Measurements from ENCODE around the gene OTX1.
A peak's percentile ranks its signal among the peaks of the same experiment; 100 is the strongest.

The OTX1 gene

DNA sequence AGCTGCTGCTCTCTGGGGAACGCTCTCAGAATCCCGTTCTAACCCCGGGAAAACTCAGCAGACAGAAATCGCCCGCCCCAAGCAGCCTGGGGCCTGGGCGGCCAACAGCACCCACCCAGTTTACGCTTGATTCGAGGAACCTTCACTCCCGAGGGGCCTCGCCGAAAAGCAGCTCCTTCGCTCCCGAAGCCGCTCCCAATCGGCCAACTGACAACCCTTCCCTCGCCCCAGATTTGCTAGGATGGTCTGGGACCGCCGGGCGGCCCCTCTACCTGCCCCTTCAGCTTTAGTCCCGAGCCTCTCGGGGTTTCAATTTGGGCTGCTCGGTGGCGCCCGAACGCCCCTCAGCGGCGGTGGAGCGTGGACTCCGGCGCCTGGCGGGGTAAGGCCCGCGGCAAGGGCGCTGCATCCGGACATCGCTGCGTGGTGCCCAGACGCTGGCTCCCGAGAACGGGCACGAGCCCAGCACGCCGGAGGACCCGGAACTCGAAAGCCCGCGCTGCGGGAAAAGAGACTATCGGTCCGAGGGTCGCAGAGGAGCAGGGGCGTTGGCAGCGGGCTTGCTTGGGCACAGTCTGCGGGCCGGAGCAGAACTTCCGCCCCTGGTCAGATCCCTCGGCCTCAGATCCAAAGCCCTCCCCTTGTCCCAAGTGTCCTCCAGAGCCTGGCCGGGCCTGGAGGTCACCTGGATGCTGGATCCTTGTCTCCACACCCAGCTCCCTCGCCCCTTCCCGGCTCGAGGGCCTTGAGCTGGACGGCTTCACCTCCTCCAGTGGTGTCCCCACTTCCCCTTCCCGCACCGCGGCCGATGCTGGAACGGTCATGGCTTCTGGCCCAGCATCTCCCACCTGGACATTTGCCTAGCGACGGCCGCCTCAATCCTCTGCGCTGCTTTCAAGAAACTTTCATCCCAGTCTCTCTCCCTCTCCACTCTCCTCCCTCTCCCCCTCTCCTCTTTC, 3.0 kb upstream of the OTX1 start:
- DNase-seq, result no peak

DNA sequence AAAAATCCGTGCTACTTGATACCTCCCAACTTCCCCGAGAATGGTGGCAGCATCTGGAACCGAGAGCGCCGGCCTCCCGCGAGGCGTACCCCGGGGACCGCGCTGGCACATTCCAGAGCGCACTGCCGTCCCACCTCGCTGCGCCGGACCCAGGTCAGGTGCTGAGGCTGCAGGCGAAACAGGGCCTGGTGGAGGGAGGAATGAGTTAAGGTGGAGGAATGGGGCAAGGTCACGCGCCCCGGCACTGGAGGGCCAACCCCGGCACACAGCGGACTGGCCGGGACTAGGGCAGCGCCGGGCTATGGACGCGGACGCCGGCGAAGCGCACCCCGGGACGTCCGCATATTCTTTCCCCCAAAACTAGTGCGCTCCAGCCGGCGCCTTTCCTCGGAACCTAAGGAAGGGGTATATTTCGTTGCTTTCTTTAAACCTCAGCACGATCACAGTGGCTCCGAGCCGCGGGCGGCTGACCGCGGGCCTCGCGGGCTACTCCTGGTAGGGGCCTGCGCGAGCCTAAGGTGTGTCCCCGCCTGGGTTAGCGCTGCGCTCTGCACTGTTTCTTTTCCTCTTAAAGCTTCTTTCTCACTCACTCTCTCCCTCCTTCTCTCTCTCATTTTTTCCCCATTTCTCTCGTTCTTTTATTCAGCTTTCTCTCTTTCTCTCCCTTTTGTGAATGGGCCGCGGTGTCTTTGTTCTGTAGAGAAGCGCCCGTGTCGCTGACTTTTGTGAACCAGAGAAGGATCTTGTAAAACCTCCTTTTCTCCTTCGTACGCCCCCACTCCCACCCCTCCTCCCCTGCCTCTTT, 2.1 kb upstream of the OTX1 start:
- no peak for DNase-seq

DNA sequence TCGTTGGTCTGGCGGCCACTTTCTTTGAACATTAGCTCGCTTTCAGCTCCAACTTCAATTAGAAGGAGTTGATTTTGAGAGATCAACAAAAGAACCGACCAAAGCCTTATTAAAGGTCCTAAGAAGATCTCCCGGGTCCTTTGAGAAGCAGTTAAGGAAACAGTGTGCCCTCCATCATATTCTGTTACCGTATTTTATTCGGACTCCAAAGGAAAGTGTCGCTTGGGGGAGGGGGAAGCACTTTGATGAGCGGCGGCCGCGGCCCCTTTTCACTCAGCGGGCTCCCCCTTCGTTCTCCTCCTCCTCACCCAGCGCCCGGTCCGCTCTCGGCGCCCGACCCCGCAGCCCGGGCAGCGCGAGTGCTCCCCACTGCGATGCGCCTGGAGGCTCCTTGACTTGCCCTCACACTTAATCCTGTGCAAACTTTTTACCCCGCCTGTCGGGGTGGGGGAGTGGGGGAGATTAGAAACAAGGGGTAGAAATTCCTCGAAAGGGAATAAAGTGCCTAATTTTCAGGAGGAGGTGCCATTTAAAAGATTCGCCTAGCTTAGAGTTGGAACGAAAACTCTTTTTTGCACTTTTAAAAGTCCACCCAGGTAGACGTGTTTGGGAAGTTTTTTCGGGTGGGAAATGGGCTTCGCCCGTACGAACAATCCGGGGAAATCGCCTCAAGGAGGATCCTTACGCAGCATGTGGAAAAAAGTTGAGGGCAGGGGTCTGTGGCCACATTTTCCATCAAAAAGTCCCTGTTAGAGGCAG, 1.2 kb upstream of the OTX1 start:
- DNase-seq, result no peak

DNA sequence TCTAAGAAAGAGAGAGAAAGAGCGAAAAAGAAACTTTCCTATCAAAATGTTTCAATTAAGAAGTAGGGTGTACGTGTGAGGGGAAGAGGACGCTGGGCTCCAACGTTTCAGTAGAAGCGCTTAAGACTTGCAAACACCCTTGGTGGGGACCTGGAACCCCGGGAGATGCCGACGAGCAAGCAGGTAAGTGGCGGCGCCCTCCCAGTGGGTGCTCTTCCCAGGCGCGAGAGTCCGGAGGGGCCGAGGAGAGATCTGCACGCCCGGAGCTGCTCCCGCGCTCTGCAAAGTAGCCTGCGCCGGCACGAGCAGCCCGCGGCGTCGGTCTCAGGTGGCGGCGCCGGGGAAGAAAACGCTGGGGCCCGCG, 678 bp upstream of the OTX1 start:
- peak in 1 of 2 experiments; percentile 65 for DNase-seq

DNA sequence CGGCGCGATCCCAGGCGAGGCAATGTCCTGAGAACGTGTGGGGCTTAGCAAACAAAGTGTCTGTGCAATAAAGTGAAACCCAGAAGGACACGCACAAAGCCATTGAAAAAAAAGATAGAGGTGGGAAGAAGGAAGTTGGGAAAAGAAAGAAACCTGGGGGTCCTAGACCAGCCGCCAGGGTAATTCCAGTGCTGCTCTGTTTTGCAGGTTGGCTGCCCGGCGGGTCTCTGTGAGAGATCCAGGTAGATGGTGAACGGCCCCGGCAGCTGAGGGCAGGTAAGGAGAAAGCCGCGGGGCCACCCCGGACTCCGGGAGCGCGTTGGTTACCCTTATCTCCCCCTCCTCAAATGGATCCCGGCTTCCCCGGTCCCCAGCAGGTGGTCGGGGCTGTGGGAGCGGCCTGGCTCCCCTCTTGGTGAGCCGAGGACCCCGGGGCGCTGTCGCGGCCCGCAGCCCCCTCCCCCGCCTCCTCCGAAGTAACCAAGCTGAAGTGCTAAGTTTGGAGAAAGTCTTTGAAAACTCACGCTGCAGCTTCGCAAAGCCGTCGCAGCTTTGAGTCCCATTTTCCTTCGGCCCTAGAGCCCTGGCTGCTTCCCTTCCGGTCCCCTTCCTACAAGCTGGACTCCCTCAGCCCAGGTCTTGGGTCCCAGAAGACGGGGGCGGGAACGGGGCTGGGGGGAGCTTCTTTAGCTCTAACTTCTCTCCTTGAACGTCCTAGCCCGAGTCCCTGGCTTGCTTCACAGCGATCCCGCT, 588 bp downstream of the OTX1 start:
- no peak for DNase-seq

DNA sequence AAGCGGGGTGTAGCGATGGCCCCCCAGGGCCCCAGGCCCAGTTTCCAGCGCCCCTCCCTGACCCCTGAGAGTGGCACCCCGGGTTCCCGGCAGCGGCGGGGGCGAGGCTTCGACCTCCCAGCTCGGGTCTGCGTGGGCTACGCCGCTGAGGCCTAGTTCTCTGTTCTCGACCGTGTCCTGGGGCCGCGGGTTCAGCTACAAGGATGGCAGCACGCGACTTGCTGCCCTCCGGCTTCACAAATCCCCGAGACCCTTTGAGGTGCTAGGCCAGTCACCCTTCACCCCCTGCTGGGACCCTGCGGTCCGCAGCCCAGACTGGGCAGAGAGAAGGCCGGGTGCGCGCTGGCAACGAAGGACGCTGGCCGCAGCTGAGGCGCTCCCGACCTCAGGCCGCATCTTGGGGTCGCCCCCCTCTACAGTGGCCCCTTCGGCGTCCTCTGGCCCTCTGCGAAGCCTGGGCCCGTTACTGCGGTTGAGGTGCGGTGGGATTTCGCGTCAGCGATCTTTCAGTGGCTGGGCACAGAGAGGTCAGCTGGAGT, 1.2 kb downstream of the OTX1 start:
- DNase-seq, result no peak

DNA sequence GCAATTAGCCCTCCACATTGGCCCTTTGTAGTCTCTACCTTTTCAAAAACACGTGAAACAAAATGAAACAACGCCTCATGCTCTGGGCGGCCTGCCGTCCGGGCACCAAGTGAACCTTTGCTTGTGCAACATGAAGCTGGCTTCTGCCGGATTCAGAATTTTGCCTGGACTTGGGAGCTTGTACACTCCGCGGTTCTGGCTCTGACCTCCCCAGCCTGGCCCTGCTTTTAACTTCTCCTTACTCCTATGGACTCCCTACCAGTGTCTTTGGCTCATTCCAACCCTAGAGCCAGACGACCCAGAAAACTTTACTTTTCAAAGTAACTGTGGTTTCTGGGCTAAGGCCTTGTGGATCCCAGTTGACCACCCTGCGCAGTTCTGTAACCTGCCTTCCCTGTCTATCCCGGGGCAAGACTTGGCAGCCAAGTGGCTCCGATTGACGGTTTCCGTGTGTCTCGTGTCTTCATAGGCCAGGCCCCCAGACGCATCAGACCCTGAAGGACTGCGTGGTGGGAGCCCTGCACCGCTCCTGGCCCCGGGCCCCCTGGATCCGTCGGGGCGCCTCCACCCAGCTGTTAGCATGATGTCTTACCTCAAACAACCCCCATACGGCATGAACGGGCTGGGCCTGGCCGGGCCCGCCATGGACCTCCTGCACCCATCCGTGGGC, 1.9 kb downstream of the OTX1 start:
- DNase-seq, result no peak

DNA sequence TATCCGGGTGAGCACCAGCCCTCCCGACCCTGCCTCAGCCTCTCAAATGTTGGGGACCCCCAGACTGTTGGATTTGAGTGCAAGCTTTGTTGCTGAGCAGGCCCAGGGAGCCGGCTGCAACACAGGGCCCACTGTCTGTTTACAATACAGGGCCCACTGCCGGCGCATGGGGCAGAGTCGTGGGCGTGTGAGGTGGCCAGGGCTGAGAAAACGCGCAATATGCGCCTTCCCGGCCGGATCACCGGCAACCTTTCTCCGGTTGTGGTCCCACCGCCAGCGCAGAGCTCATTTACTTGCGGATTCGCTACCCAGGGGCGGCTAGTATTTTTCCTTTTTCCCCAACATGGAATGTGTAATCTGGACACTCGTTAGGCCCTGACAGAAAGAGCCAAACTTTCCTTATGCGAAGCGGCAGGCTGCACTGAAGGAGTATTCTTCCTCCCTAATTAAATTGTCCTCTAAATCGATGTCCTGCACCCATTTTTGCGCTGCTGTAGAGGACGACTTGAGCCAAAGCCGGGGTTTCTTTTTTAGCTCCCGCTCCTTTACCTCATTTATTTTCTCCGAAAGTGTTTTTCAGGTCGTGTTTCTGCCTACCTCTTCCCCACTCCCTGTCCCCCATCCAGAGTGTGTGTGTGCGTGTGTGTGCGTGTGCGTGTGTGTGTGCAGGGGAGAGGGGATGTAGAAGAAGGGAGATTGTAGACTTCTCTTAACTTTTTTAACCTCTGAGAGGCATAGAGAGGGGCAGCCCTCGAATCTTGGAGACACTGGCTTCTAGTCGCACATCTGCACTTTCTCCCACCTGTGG, 2.7 kb downstream of the OTX1 start:
- no peak for DNase-seq

DNA sequence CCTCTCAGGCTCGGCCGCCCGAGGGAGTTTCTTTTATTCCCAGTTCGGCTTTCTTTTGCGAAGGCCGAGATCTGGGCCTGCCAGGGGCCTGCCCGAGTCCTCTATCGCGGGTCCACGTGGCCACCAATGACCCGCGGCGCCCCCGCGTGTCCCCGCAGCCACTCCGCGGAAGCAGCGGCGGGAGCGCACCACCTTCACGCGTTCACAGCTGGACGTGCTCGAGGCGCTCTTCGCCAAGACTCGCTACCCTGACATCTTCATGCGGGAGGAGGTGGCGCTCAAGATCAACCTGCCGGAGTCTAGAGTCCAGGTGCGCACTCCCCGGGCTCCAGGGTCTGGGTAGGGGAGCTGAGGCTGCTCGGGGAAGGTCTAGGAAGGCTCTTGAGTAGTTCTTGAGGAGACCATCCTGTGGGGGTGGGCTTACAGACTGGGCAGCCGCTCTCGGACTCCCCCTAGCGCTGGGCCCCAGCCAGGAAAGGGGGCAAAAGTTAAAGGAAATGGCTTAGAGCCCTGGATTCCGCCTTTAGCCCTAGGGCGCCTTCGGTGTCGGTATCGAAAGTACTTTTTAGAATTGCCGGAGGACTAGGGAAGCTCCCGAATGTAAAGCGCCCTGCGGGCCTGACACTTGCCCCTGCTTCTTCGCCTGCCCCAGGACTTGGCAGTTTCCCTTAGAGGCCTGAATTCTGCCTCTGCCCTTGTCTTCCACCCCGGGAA, 3.4 kb downstream of the OTX1 start:
- DNase-seq, result no peak

DNA sequence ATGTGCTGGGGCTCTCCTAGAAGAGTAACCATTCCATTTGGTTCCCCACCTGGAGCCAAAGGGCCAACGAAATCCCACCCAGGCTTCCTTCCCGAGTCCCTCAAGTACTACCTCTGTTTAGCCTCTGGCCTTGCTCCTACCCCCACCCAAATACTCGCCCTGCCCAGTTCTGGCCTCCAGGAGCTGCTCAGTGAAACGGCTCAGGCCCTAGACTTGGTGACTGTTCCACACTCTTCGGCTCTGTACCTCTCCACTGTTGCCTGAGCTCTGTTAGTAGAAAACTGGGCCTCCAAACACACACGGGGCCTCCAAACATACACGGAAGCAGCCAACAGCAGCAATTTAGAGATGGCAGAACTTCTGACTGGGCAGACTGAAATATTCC, 4.2 kb downstream of the OTX1 start:
- no peak for DNase-seq

DNA sequence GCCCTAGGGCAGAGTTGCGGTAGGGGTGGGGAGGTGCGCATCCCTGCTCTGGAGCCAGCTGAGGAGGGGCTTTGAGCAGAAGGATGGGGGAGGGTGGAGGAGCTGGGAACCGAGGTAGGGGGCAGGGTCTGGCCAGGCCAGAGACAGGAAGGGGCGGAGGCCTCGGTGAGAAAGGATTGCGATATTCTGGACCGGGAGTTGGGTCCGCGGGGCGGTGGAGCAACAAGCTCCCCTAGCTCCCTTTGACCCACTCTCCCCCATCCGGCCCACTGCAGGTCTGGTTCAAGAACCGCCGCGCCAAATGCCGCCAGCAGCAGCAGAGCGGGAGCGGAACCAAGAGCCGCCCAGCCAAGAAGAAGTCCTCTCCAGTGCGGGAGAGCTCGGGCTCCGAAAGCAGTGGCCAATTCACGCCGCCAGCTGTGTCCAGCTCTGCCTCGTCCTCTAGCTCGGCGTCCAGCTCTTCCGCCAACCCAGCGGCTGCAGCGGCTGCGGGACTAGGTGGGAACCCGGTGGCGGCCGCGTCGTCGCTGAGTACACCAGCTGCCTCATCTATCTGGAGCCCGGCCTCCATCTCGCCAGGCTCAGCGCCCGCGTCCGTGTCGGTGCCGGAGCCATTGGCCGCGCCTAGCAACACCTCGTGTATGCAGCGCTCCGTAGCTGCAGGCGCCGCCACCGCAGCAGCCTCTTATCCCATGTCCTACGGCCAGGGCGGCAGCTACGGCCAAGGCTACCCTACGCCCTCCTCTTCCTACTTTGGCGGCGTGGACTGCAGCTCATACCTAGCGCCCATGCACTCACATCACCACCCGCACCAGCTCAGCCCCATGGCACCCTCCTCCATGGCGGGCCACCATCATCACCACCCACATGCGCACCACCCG, 4.8 kb downstream of the OTX1 start:
- DNase-seq, result no peak

DNA sequence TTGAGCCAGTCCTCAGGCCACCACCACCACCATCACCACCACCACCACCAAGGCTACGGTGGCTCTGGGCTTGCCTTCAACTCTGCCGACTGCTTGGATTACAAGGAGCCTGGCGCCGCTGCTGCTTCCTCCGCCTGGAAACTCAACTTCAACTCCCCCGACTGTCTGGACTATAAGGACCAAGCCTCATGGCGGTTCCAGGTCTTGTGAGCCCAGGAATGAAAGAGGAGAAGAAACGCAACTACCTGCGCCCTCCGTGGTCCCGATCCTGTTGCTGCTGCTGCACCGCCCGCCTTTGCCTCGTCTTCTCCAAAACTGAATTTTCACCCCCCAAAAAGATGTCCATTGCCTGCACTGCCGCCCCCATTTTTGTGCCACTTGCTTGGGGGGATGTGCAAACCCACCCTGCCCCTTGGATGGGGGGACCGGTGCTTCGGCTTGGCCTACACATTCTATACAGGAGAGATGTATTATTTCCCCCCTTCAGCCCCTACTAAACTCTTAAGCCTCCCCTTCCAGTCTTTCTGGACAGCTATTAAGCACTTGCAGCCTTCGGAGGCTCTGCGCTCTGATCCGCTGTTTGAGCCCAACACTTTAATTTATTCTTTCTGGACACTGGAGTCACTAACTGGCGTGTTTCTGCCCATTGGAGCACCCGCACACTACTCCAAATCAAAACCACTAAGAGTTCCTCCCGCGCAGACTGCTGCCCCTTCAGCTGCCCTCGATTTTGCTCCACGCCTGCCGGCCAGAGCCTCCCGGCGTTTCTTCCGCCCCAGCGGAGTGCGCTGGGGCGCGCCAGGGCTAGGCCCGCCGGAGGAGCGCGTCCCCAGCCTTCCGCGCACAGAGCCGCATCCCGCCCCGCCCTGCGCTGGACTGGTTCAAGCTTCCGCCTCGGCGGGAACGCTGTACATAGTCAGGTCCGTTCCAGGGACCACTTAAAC, 5.7 kb downstream of the OTX1 start:
- DNase-seq, result no peak

DNA sequence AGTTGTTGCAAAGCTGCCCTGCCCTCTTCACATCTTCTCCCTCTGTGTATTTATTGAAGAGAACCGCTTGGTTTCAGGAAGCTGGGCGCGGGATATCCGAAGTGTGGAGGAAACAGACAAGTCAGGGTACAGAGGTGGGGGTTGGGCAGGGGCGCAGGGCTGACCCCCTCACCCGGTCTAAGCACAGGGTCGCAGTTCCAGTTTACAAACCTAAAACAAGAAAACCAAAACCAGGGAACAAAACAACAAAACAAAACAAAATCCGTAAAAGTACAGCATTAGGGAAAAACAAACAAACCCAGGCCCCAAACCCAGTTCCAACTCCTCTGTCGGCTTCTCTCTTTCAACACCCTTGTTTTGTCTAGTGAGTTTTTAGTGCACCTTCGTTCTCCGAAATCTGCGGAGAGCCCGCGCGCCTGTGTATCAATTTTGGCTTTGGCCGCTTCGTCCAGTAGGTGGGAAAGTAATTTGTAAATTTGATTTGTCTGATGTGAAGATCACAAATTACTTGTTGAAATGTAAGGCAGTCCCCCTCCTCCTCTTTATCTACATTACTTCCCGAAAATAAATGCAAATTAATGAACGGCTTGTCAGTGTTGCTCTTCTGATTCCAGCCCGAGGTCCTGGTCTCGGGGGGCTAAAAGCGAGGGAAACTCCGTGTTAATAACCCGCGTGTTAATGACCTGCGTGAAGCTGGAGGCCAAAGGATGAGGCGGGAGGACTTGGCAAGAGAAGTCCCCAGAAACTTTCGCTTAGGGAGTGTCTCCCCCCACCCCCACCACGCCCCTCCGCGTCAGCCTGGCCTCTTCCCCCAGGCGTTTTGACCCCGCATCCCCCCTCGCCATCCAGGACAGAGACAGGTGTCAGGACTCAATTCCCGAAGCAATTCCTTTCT, 6.9 kb downstream of the OTX1 start:
- DNase-seq, result no peak

DNA sequence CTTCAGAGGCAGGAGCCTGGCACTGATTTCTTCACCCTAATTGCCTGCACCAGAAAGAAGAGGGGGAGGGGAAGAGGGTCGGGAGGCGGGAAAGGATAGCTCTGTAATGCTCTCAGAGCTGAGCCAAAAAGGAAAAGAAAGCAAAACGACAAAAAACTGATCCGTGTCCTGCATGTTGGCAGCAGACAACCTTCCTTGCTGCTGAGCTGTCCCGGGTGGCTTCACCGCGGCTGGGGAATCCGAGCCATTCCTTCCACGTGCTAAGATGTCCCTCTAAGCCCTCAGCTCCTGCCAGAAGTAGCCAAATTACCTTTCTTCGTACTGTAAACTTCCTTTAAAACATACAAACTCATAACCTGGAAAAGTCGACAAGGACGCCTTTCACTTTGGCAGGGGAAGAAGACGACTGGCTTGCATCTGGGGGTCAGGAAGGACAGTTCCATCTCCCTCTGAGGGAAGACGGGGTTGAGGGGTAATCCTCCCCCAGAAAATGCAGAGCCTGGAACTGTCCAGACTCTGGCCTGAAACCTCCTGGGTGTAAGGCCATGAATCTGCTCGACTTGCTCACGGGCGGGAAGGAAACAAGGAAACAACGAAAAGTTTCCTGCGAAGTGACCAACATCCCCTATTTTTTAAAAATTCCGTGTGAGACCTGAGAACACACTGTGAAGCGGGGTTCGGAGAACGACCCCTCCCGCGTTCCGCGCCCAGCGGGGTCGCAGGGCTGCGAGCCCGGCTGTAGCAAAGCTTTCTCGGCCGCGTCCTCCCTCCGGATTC, 7.7 kb downstream of the OTX1 start:
- DNase-seq, result no peak

DNA sequence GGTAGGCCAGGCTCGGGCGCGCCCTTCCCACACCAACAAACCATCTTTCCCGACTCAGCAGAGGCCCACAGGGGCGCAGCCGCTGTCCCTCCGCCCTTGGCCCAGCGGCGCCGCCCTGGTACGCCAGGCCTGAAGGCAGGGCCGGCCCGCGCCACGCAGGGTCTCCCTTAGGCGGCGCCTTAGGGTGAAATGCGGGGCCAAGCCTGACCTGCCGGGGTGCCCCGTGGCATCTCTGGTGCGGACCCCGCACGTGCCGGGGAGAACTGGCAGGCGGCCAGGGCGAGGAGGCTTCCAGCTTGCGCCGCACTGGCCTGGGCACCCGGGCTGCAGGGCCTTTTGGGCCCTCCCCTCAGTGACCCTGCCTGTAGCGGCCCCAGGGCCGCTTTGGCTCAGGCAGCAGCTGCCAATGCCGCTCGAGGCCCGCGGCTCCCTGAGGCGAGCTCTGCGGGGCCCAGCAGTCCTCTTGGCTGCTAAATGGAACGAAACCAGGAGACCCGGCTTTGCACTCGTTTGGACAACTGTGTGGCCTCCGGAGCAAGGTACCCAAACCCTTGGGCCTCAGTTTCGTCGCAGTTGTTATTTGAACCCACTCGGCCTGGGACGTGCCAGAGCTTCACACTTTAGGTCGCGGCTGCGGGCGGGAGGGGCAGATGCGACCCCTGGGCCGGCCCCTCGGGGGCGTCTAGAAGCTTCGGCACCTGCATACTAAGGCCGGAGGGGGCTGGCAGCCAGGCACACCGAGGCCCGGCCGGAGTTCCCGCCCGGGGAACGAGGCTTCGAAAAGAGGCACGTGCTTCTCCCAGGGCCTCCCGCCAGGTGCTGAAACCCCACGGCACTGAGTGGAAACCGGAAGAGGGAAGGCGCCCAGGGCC, 8.5 kb downstream of the OTX1 start:
- DNase-seq, result no peak

All from SHP77 (cell line).